HUDEP-2 (cell line): ENCODE results near the gene GKN1.
"Not testable (repeated sequence)": the region's sequence is repeated elsewhere in the genome, so short reads cannot be mapped to it uniquely, and the experiment has no call there.

ENCODE experiments used
- DNase-seq, 76 experiments: peaks; one replicate each; lab custom pipeline; 2025; ENCODE audit not compliant: unreplicated experiment in 76 of 76; lab: John Stamatoyannopoulos, UW

The GKN1 gene

GRCh38 chr2:68955432-68955831, 19.0 kb upstream of the GKN1 start:
- not testable (repeated sequence) for DNase-seq

GRCh38 chr2:68959001-68959400, 15.4 kb upstream of the GKN1 start:
- DNase-seq: no peak

- DNase-seq: no peak
Observed at GRCh38 chr2:68961380-68961779, 13.1 kb upstream of the GKN1 start.

GRCh38 chr2:68964282-68964681, 10.2 kb upstream of the GKN1 start:
- no peak for DNase-seq

GRCh38 chr2:68968221-68968620, 6.2 kb upstream of the GKN1 start:
- DNase-seq: no peak

GRCh38 chr2:68969736-68970490, 4.5 kb upstream of the GKN1 start:
- DNase-seq: no peak

- DNase-seq: peak in 1 of 76 experiments; percentile 18
Observed at GRCh38 chr2:68970566-68971265, 3.7 kb upstream of the GKN1 start.

- DNase-seq: peak in 7 of 76 experiments; percentile 3 to 22 (median 12)
Observed at GRCh38 chr2:68971591-68972231, 2.7 kb upstream of the GKN1 start.

GRCh38 chr2:68974946-68975665, 670 bp downstream of the GKN1 start:
- DNase-seq: no peak

GRCh38 chr2:68975844-68976243, 1.4 kb downstream of the GKN1 start:
- no peak for DNase-seq

GRCh38 chr2:68977453-68977852, 3.0 kb downstream of the GKN1 start:
- DNase-seq: no peak

GRCh38 chr2:68978098-68978497, 3.7 kb downstream of the GKN1 start:
- DNase-seq: no peak

- no peak for DNase-seq
Observed at GRCh38 chr2:68980956-68981355, 6.5 kb downstream of the GKN1 start.

- no peak for DNase-seq
Observed at GRCh38 chr2:68987021-68987503, 12.6 kb downstream of the GKN1 start.

- no peak for DNase-seq
Observed at GRCh38 chr2:68989035-68989434, 14.6 kb downstream of the GKN1 start.

GRCh38 chr2:68992341-68992740, 17.9 kb downstream of the GKN1 start:
- DNase-seq: no peak

GRCh38 chr2:68992933-68993332, 18.5 kb downstream of the GKN1 start:
- DNase-seq: peak in 49 of 76 experiments; percentile 5 to 77 (median 26)

GRCh38 chr2:68993660-68994059, 19.2 kb downstream of the GKN1 start:
- DNase-seq: no peak

GRCh38 chr2:68994864-68995263, 20.4 kb downstream of the GKN1 start:
- DNase-seq: peak in 1 of 76 experiments; percentile 11

- DNase-seq: no peak
Observed at GRCh38 chr2:68995916-68996315, 21.5 kb downstream of the GKN1 start.

GRCh38 chr2:68997401-68997800, 23.0 kb downstream of the GKN1 start:
- no peak for DNase-seq
